H9 (cell line): Measurements from ENCODE around the gene KLHDC8A. TPM values are rescaled to one million over a fixed set of nuclear protein-coding genes. Genes with fewer than 3 reads are reported as not detected.

Source experiments
- DNase-seq: peaks from one replicate; pipeline ENCODE4 v3.0.0-alpha.2; 2017
- H2AFZ ChIP-seq: one replicate; pipeline ENCODE4 v1.6.1; 2013; ENCODE audit warnings: mild to moderate bottlenecking, low read length, control low read depth, moderate library complexity
- H2AK5ac ChIP-seq: 2 replicates; pipeline ENCODE4 v1.6.1; 2013; ENCODE audit warnings: low read length, control low read depth, mixed read lengths; ENCODE audit not compliant: insufficient read length
- H2BK120ac ChIP-seq: one replicate; pipeline ENCODE4 v1.6.1; 2013; ENCODE audit warnings: low read depth, mild to moderate bottlenecking, low read length, control low read depth, inconsistent platforms; ENCODE audit not compliant: poor library complexity, severe bottlenecking
- H2BK12ac ChIP-seq: 2 replicates; pipeline ENCODE4 v1.6.1; 2013; ENCODE audit warnings: low read length, control low read depth, mixed read lengths, low read depth; ENCODE audit not compliant: insufficient read length
- H2BK15ac ChIP-seq: 2 replicates; pipeline ENCODE4 v1.6.1; 2013; ENCODE audit warnings: low read depth, low read length, control low read depth
- H2BK20ac ChIP-seq: one replicate; pipeline ENCODE4 v1.6.1; 2013; ENCODE audit warnings: low read depth, mild to moderate bottlenecking, low read length, control low read depth, inconsistent platforms; ENCODE audit not compliant: poor library complexity, severe bottlenecking
- H2BK5ac ChIP-seq: 2 replicates; pipeline ENCODE4 v1.6.1; 2013; ENCODE audit warnings: low read length, control low read depth, mixed read lengths; ENCODE audit not compliant: insufficient read length
- H3K14ac ChIP-seq: 2 replicates; pipeline ENCODE4 v1.6.1; 2013; ENCODE audit warnings: low read length, control low read depth; ENCODE audit not compliant: insufficient read depth
- H3K18ac ChIP-seq: 2 replicates; pipeline ENCODE4 v1.6.1; 2013; ENCODE audit warnings: low read depth, mild to moderate bottlenecking, mixed read lengths, low read length, control low read depth; ENCODE audit not compliant: insufficient read length
- H3K23ac ChIP-seq: 2 replicates; pipeline ENCODE4 v1.6.1; 2013; ENCODE audit warnings: low read length, control low read depth, mixed read lengths, low read depth; ENCODE audit not compliant: insufficient read length
- H3K23me2 ChIP-seq: 2 replicates; pipeline ENCODE4 v1.6.1; 2013; ENCODE audit warnings: low read depth, mild to moderate bottlenecking, mixed read lengths, low read length, control low read depth; ENCODE audit not compliant: insufficient read length, poor library complexity, severe bottlenecking
- H3K27ac ChIP-seq: 2 replicates; pipeline ENCODE4 v1.5.1; 2013; ENCODE audit warnings: low read length, control low read depth, mixed read lengths, low read depth; ENCODE audit not compliant: insufficient read length
- H3K27me3 ChIP-seq: 2 replicates; pipeline ENCODE4 v1.6.1; 2013; ENCODE audit warnings: low read length, control low read depth, inconsistent platforms; ENCODE audit not compliant: insufficient read depth
- H3K4ac ChIP-seq: 2 replicates; pipeline ENCODE4 v1.6.1; 2013; ENCODE audit warnings: low read depth, mild to moderate bottlenecking, control low read depth, inconsistent platforms, low read length, moderate library complexity
- H3K4me1 ChIP-seq: 2 replicates; pipeline ENCODE4 v1.6.1; 2013; ENCODE audit warnings: low read length, control low read depth, inconsistent platforms; ENCODE audit not compliant: insufficient read depth
- H3K4me2 ChIP-seq: 2 replicates; pipeline ENCODE4 v1.6.1; 2013; ENCODE audit warnings: low read length, control low read depth, mixed read lengths; ENCODE audit not compliant: insufficient read length, insufficient read depth
- H3K56ac ChIP-seq: 2 replicates; pipeline ENCODE4 v1.6.1; 2013; ENCODE audit warnings: low read depth, mild to moderate bottlenecking, mixed read lengths, low read length, control low read depth; ENCODE audit not compliant: insufficient read length
- H3K79me1 ChIP-seq: 2 replicates; pipeline ENCODE4 v1.6.1; 2013; ENCODE audit warnings: low read depth, mild to moderate bottlenecking, moderate library complexity, low read length, control low read depth, inconsistent platforms; ENCODE audit not compliant: insufficient read depth, poor library complexity, severe bottlenecking
- H3K79me2 ChIP-seq: 2 replicates; pipeline ENCODE4 v1.6.1; 2013; ENCODE audit warnings: low read length, control low read depth, inconsistent platforms; ENCODE audit not compliant: insufficient read depth
- H3K9ac ChIP-seq: 2 replicates; pipeline ENCODE4 v1.6.1; 2013; ENCODE audit warnings: low read length, control low read depth, mixed read lengths; ENCODE audit not compliant: insufficient read length; ENCODE audit errors: extremely low read depth
- H3K9me3 ChIP-seq: one replicate; pipeline ENCODE4 v1.6.1; 2013; ENCODE audit warnings: low read depth, low read length, inconsistent platforms; ENCODE audit not compliant: control insufficient read depth
- H3T11ph ChIP-seq: one replicate; pipeline ENCODE4 v1.6.1; 2013; ENCODE audit warnings: mild to moderate bottlenecking, low read length, control low read depth, inconsistent platforms
- H4K20me1 ChIP-seq: one replicate; pipeline ENCODE4 v1.6.1; 2013; ENCODE audit not compliant: control insufficient read depth, insufficient read length, insufficient read depth
- H4K5ac ChIP-seq: 2 replicates; pipeline ENCODE4 v1.6.1; 2013; ENCODE audit warnings: low read depth, mild to moderate bottlenecking, mixed read lengths, low read length, control low read depth; ENCODE audit not compliant: insufficient read length
- H4K8ac ChIP-seq: replicated peaks from 2 replicates; pipeline ENCODE4 v1.6.1; 2013; ENCODE audit warnings: low read length, control low read depth, mixed read lengths, low read depth; ENCODE audit not compliant: insufficient read length
- H4K91ac ChIP-seq: 2 replicates; pipeline ENCODE4 v1.6.1; 2013; ENCODE audit warnings: low read depth, mild to moderate bottlenecking, moderate library complexity, mixed read lengths, low read length, control low read depth; ENCODE audit not compliant: insufficient read length
- H3K27ac Mint-ChIP-seq, 3 experiments: 2 replicates in 2 of 3; 3 replicates in 1 of 3; pipeline ENCODE4 v1.8.0; 2020 to 2021; ENCODE audit warnings: mixed read lengths in 3 of 3, mild to moderate bottlenecking in 1 of 3, moderate library complexity in 1 of 3
- H3K27me3 Mint-ChIP-seq: 2 replicates; pipeline ENCODE4 v1.8.0; 2021; ENCODE audit warnings: low read depth, mild to moderate bottlenecking, moderate library complexity, mixed read lengths
- H3K36me3 Mint-ChIP-seq, 3 experiments: 2 replicates in 2 of 3; 3 replicates in 1 of 3; pipeline ENCODE4 v1.8.0; 2020 to 2021; ENCODE audit warnings: low read depth in 3 of 3, mixed read lengths in 3 of 3; ENCODE audit not compliant: insufficient read depth in 1 of 3
- H3K4me1 Mint-ChIP-seq, 2 experiments: 2 replicates each; pipeline ENCODE4 v1.8.0; 2020; ENCODE audit warnings: mixed read lengths in 2 of 2
- H3K4me3 Mint-ChIP-seq, 2 experiments: 2 replicates in 1 of 2; 3 replicates in 1 of 2; pipeline ENCODE4 v1.8.0; 2020 to 2021; ENCODE audit warnings: mild to moderate bottlenecking in 2 of 2, mixed read lengths in 2 of 2, moderate library complexity in 1 of 2
- H3K9me3 Mint-ChIP-seq, 2 experiments: 2 replicates in 1 of 2; 3 replicates in 1 of 2; pipeline ENCODE4 v1.8.0; 2020; ENCODE audit warnings: mild to moderate bottlenecking in 2 of 2, mixed read lengths in 2 of 2, moderate library complexity in 1 of 2
- CTCF ChIP-seq: fragments of 200-600 bp; sonication (generic); conservative IDR thresholded peaks from 3 replicates; pipeline ENCODE4 v1.8.0; 2021; ENCODE audit warnings: antibody characterized with exemption, mild to moderate bottlenecking
- WGBS: extraction: QIAGEN DNeasy Blood & Tissue Kit; methylation state at CpG from one replicate; pipeline ENCODE4 v1.1.7; 2013; ENCODE audit warnings: missing lambda C conversion rate, low lambda C conversion rate, mixed read lengths; ENCODE audit not compliant: insufficient read length; ENCODE audit errors: extremely low coverage; 5-methylcytosine and 5-hydroxymethylcytosine counted together
- total RNA-seq: library from RNA; stranded (reverse); gene quantifications from 2 replicates; pipeline ENCODE4 v1.2.1, GENCODE V29; 2021

Gene KLHDC8A
- total RNA-seq, 1 experiment from 2014 or later: 0.96 TPM

- H3K27me3 Mint-ChIP-seq: peaks cover 72% of the 10 kb centered on the region
- DNase-seq: peak; percentile 74
Measured at GRCh38 chr1:205343431-205344065, 13.2 kb downstream of the KLHDC8A start.

More at GRCh38 chr1:205343431-205344065, 13.2 kb downstream of the KLHDC8A start:
- no peaks in the 10 kb centered on the region for H4K20me1 ChIP-seq
- Mint-ChIP-seq H3K9me3 (no peaks in the 10 kb centered on the region), H3K27ac (no peak overlapping the region), H3K4me3 (peak overlapping the region; percentile 60 to 79), H3K36me3 (peaks cover 0 to 2% (median 0%) of the 10 kb centered on the region in 3 experiments; a peak in 2 of 7 replicates), H3K4me1 (peaks cover 36% of the 10 kb centered on the region in 2 experiments)
- H3K79me1 ChIP-seq: no peaks in the 10 kb centered on the region
- peak; percentile 65 for TF ChIP-seq CTCF
- H2BK5ac ChIP-seq: no peak overlapping the region
- no peak overlapping the region for H3K9ac ChIP-seq
- no peak overlapping the region for H3K27ac ChIP-seq
- H4K91ac ChIP-seq: no peak overlapping the region
- H3K27me3 ChIP-seq: peaks cover 12% of the 10 kb centered on the region; the same call in 1 of the 2 replicates
- no peak overlapping the region for H2BK120ac ChIP-seq
- no peak overlapping the region for H2AFZ ChIP-seq
- no peak overlapping the region for H3K4ac ChIP-seq
- no peak overlapping the region for H3T11ph ChIP-seq
- H3K23ac ChIP-seq: no peak overlapping the region
- no peak overlapping the region for H3K56ac ChIP-seq
- peaks cover 4% of the 10 kb centered on the region for H3K23me2 ChIP-seq
- H3K14ac ChIP-seq: no peak overlapping the region; the same call in 1 of the 2 replicates
- WGBS: no CpG with 5 or more reads among the region's 63 CpGs
- no peak overlapping the region for H2AK5ac ChIP-seq
- no peak overlapping the region for H2BK15ac ChIP-seq
- no peaks in the 10 kb centered on the region for H3K79me2 ChIP-seq
- H4K5ac ChIP-seq: no peak overlapping the region
- peaks cover 2% of the 10 kb centered on the region; the same call in 1 of the 2 replicates for H3K4me1 ChIP-seq
- peak overlapping the region; percentile 72 for H3K4me2 ChIP-seq
- H3K18ac ChIP-seq: no peak overlapping the region
- H3K9me3 ChIP-seq: no peaks in the 10 kb centered on the region
- H4K8ac ChIP-seq: no peak overlapping the region
- H2BK20ac ChIP-seq: no peak overlapping the region
- H2BK12ac ChIP-seq: no peak overlapping the region
